ENCODE measurements around the gene SEC31A.

- TF ChIP-seq, protein P1, sequence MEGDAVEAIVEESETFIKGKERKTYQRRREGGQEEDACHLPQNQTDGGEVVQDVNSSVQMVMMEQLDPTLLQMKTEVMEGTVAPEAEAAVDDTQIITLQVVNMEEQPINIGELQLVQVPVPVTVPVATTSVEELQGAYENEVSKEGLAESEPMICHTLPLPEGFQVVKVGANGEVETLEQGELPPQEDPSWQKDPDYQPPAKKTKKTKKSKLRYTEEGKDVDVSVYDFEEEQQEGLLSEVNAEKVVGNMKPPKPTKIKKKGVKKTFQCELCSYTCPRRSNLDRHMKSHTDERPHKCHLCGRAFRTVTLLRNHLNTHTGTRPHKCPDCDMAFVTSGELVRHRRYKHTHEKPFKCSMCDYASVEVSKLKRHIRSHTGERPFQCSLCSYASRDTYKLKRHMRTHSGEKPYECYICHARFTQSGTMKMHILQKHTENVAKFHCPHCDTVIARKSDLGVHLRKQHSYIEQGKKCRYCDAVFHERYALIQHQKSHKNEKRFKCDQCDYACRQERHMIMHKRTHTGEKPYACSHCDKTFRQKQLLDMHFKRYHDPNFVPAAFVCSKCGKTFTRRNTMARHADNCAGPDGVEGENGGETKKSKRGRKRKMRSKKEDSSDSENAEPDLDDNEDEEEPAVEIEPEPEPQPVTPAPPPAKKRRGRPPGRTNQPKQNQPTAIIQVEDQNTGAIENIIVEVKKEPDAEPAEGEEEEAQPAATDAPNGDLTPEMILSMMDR (IDR thresholded peaks at IDR 0.05; ENCODE audit: insufficient read depth, low read length), result no peak
- TF ChIP-seq POLR2AphosphoS5 (IDR thresholded peaks at IDR 0.05; ENCODE audit: low read depth), result no peak
- no peak for TF ChIP-seq GABPA (IDR thresholded peaks at IDR 0.05; ENCODE audit: low read depth)
- TF ChIP-seq SPI1 (IDR thresholded peaks at IDR 0.05; ENCODE audit: borderline replicate concordance, low read depth), result no peak
- TF ChIP-seq REST (IDR thresholded peaks at IDR 0.05; ENCODE audit: insufficient replicate concordance, low read depth), result no peak
These were observed 88.9 kb downstream of the SEC31A start for GRCh38 chr4:82801910-82802521.

Measured in HL-60 (cell line).